GM21447 (cell line): ENCODE data around the gene ZNF281.
"Not testable (repeated sequence)": the region's sequence is repeated elsewhere in the genome, so short reads cannot be mapped to it uniquely, and the experiment has no call there.

Source experiments
- ATAC-seq: cut with Tn5 transposase; IDR thresholded peaks from one replicate; pipeline ENCODE4 v1.9.1; 2021; ENCODE audit not compliant: unreplicated experiment

The ZNF281 gene

GRCh38 chr1:200429221-200429751 is 19.4 kb upstream of the ZNF281 start:
- ATAC-seq = no peak

- no peak for ATAC-seq
Measured at GRCh38 chr1:200428482-200429205, 18.8 kb upstream of the ZNF281 start.

- ATAC-seq = no peak
Measured at GRCh38 chr1:200427744-200428143, 17.9 kb upstream of the ZNF281 start.

GRCh38 chr1:200426196-200426595 is 16.4 kb upstream of the ZNF281 start:
- ATAC-seq = no peak

- ATAC-seq = no peak
Measured at GRCh38 chr1:200423235-200423634, 13.4 kb upstream of the ZNF281 start.

- no peak for ATAC-seq
Measured at GRCh38 chr1:200422211-200422610, 12.4 kb upstream of the ZNF281 start.

- ATAC-seq = peak; percentile 88
Measured at GRCh38 chr1:200415789-200416593, 6.2 kb upstream of the ZNF281 start.

- ATAC-seq = peak; percentile 71
Measured at GRCh38 chr1:200415227-200415626, 5.4 kb upstream of the ZNF281 start.

GRCh38 chr1:200414657-200415056 is 4.8 kb upstream of the ZNF281 start:
- ATAC-seq = no peak

GRCh38 chr1:200413766-200414165 is 3.9 kb upstream of the ZNF281 start:
- not testable (repeated sequence) for ATAC-seq

GRCh38 chr1:200411406-200412257 is 1.8 kb upstream of the ZNF281 start:
- ATAC-seq = no peak

GRCh38 chr1:200410566-200410878 is 686 bp upstream of the ZNF281 start:
- peak; percentile 9 for ATAC-seq

GRCh38 chr1:200409203-200409760 is 554 bp downstream of the ZNF281 start:
- peak; percentile 29 for ATAC-seq

GRCh38 chr1:200406161-200406797 is 3.6 kb downstream of the ZNF281 start:
- no peak for ATAC-seq

GRCh38 chr1:200405264-200405663 is 4.6 kb downstream of the ZNF281 start:
- ATAC-seq = no peak

GRCh38 chr1:200401708-200402107 is 8.1 kb downstream of the ZNF281 start:
- no peak for ATAC-seq

- ATAC-seq = no peak
Measured at GRCh38 chr1:200401263-200401662, 8.6 kb downstream of the ZNF281 start.

- no peak for ATAC-seq
Measured at GRCh38 chr1:200400556-200400955, 9.3 kb downstream of the ZNF281 start.

- no peak for ATAC-seq
Measured at GRCh38 chr1:200399860-200400259, 10.0 kb downstream of the ZNF281 start.

GRCh38 chr1:200398373-200398772 is 11.5 kb downstream of the ZNF281 start:
- ATAC-seq = no peak
